ENCODE data around the gene CLRN1. TPM values are rescaled to one million over a fixed set of nuclear protein-coding genes. Genes with fewer than 3 reads are reported as not detected.

CLRN1 gene
- total and polyA plus RNA-seq, 4 donors, result not detected

DNA sequence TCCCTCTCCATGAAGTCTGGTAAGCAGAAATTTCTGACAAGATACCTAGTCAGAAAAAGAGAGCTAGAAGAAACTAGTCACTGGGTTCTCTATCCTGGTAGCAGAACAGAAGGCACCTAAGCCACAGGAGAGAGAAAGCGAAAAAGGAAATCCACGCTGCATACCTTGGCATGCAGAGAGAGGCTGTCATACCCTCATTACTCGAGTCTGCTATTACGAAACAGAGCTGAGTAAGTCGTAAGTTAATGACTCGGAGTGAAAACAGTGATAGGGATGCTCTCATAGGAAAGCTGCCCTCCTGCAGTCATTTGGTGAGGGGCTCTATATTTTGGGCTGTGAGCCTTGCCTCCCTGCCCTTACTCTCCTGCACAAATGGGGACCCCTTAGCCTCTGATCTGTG lies 16.2 kb downstream of the CLRN1 start:
- no peak for TF ChIP-seq HNF4A (conservative IDR thresholded peaks at IDR 0.05)
- TF ChIP-seq, protein P1, sequence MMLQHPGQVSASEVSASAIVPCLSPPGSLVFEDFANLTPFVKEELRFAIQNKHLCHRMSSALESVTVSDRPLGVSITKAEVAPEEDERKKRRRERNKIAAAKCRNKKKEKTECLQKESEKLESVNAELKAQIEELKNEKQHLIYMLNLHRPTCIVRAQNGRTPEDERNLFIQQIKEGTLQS (IDR thresholded peaks at IDR 0.05), result no peak
- no peaks in the 10 kb centered on the region for H3K27me3 ChIP-seq (ENCODE audit: control insufficient read depth in 4 of 4, insufficient read depth in 4 of 4, low read length in 3 of 4)
- no peaks in the 10 kb centered on the region for H3K9me3 ChIP-seq (ENCODE audit: control insufficient read depth in 4 of 4, low read length in 3 of 4)
- 61% methylated on average over 6 of the region's 6 CpGs for WGBS
- no peak overlapping the region for H3K4me3 ChIP-seq (ENCODE audit: low read depth in 1 of 3, low read length in 3 of 3)
- DNase-seq (ENCODE audit: low spot score), result no peak
- no peaks in the 10 kb centered on the region for H3K4me1 ChIP-seq (ENCODE audit: control insufficient read depth in 4 of 4, insufficient read depth in 4 of 4, low read length in 3 of 4)
- no peak overlapping the region for H3K9ac ChIP-seq (ENCODE audit: low read depth in 1 of 2, low read length in 2 of 2)
- no peaks in the 10 kb centered on the region for H3K36me3 ChIP-seq (ENCODE audit: control insufficient read depth in 4 of 4, insufficient read depth in 3 of 4, low read depth in 1 of 4, low read length in 3 of 4)
- no peak overlapping the region for H3K27ac ChIP-seq (ENCODE audit: low read depth in 1 of 2, low read length in 2 of 2)

DNA sequence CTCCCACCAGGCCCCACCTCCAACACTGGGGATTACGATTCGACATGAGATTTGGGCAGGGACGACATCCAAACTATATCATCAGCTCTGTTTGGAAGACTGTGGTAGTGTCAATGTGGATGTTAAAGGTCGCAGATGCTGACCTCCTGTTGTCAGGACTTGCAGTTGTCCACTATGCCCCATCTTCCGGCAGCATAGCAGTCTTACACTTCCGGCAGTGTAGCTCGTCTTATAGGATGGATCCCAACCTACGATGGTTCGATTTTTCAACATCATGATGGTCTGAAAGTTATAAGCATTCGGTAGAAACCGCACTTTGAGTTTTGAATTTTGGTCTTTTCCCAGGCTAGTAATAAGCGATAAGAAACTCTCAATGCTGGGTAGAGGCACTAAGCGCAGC lies 20.6 kb downstream of the CLRN1 start:
- Histone ChIP-seq H3K4me1 (ENCODE audit: control insufficient read depth in 4 of 4, insufficient read depth in 4 of 4, low read length in 3 of 4) (no peaks in the 10 kb centered on the region), H3K9me3 (ENCODE audit: control insufficient read depth in 4 of 4, low read length in 3 of 4) (no peaks in the 10 kb centered on the region), H3K9ac (ENCODE audit: low read depth in 1 of 2, low read length in 2 of 2) (no peak overlapping the region), H3K36me3 (ENCODE audit: control insufficient read depth in 4 of 4, insufficient read depth in 3 of 4, low read depth in 1 of 4, low read length in 3 of 4) (no peaks in the 10 kb centered on the region), H3K4me3 (ENCODE audit: low read depth in 1 of 3, low read length in 3 of 3) (no peak overlapping the region), H3K27me3 (ENCODE audit: control insufficient read depth in 4 of 4, insufficient read depth in 4 of 4, low read length in 3 of 4) (no peaks in the 10 kb centered on the region), H3K27ac (ENCODE audit: low read depth in 1 of 2, low read length in 2 of 2) (no peak overlapping the region)
- TF ChIP-seq NR2F2 (IDR thresholded peaks at IDR 0.05) (no peak), HNF4G (IDR thresholded peaks at IDR 0.05) (no peak), YY1 (IDR thresholded peaks at IDR 0.05) (no peak), FOXA1 (IDR thresholded peaks at IDR 0.05) (no peak), JUND (IDR thresholded peaks at IDR 0.05) (no peak), SP1 (IDR thresholded peaks at IDR 0.05) (no peak), HNF4A (conservative IDR thresholded peaks at IDR 0.05) (no peak), TAF1 (conservative IDR thresholded peaks at IDR 0.05) (no peak), EGR1 (IDR thresholded peaks at IDR 0.05; ENCODE audit: low read depth in 2 of 2) (no peak), GABPA (IDR thresholded peaks at IDR 0.05 in 1 of 2, conservative IDR thresholded peaks at IDR 0.05 in 1 of 2) (no peak), RAD21 (IDR thresholded peaks at IDR 0.05) (no peak)
- TF ChIP-seq, protein P2, sequence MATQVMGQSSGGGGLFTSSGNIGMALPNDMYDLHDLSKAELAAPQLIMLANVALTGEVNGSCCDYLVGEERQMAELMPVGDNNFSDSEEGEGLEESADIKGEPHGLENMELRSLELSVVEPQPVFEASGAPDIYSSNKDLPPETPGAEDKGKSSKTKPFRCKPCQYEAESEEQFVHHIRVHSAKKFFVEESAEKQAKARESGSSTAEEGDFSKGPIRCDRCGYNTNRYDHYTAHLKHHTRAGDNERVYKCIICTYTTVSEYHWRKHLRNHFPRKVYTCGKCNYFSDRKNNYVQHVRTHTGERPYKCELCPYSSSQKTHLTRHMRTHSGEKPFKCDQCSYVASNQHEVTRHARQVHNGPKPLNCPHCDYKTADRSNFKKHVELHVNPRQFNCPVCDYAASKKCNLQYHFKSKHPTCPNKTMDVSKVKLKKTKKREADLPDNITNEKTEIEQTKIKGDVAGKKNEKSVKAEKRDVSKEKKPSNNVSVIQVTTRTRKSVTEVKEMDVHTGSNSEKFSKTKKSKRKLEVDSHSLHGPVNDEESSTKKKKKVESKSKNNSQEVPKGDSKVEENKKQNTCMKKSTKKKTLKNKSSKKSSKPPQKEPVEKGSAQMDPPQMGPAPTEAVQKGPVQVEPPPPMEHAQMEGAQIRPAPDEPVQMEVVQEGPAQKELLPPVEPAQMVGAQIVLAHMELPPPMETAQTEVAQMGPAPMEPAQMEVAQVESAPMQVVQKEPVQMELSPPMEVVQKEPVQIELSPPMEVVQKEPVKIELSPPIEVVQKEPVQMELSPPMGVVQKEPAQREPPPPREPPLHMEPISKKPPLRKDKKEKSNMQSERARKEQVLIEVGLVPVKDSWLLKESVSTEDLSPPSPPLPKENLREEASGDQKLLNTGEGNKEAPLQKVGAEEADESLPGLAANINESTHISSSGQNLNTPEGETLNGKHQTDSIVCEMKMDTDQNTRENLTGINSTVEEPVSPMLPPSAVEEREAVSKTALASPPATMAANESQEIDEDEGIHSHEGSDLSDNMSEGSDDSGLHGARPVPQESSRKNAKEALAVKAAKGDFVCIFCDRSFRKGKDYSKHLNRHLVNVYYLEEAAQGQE (IDR thresholded peaks at IDR 0.05), result no peak
- TF ChIP-seq, protein P3, sequence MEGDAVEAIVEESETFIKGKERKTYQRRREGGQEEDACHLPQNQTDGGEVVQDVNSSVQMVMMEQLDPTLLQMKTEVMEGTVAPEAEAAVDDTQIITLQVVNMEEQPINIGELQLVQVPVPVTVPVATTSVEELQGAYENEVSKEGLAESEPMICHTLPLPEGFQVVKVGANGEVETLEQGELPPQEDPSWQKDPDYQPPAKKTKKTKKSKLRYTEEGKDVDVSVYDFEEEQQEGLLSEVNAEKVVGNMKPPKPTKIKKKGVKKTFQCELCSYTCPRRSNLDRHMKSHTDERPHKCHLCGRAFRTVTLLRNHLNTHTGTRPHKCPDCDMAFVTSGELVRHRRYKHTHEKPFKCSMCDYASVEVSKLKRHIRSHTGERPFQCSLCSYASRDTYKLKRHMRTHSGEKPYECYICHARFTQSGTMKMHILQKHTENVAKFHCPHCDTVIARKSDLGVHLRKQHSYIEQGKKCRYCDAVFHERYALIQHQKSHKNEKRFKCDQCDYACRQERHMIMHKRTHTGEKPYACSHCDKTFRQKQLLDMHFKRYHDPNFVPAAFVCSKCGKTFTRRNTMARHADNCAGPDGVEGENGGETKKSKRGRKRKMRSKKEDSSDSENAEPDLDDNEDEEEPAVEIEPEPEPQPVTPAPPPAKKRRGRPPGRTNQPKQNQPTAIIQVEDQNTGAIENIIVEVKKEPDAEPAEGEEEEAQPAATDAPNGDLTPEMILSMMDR (IDR thresholded peaks at IDR 0.05; ENCODE audit: low read depth, low read length, missing input control), result no peak
- TF ChIP-seq, protein P1 (IDR thresholded peaks at IDR 0.05), result no peak
- TF ChIP-seq, protein P4, sequence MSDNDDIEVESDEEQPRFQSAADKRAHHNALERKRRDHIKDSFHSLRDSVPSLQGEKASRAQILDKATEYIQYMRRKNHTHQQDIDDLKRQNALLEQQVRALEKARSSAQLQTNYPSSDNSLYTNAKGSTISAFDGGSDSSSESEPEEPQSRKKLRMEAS (IDR thresholded peaks at IDR 0.05), result no peak
- TF ChIP-seq, protein P5, sequence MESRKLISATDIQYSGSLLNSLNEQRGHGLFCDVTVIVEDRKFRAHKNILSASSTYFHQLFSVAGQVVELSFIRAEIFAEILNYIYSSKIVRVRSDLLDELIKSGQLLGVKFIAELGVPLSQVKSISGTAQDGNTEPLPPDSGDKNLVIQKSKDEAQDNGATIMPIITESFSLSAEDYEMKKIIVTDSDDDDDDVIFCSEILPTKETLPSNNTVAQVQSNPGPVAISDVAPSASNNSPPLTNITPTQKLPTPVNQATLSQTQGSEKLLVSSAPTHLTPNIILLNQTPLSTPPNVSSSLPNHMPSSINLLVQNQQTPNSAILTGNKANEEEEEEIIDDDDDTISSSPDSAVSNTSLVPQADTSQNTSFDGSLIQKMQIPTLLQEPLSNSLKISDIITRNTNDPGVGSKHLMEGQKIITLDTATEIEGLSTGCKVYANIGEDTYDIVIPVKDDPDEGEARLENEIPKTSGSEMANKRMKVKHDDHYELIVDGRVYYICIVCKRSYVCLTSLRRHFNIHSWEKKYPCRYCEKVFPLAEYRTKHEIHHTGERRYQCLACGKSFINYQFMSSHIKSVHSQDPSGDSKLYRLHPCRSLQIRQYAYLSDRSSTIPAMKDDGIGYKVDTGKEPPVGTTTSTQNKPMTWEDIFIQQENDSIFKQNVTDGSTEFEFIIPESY (IDR thresholded peaks at IDR 0.05), result no peak
- no peak for DNase-seq (ENCODE audit: low spot score)
- WGBS, result 91% methylated on average over 13 of the region's 13 CpGs
